HepG2 (cell line): ENCODE measurements around the gene CAMK2N2. TPM values are rescaled to one million over a fixed set of nuclear protein-coding genes. Genes with fewer than 3 reads are reported as not detected.

Experiments used
- ARID4A ChIP-seq: sonication (generic); formaldehyde crosslinking; IDR thresholded peaks from 2 replicates; pipeline ENCODE4 v1.5.0; 2020; ENCODE audit warnings: mild to moderate bottlenecking, missing genetic modification reagents, borderline replicate concordance
- FOXA1 ChIP-seq, 2 experiments: fragments of 450-650 bp in 1 of 2; sonication (generic) in 1 of 2; formaldehyde crosslinking in 1 of 2; IDR thresholded peaks; 2 replicates each; pipeline versions ENCODE4 v1.4.0 to v1.6.1; 2016 to 2020; ENCODE audit warnings: missing genetic modification reagents in 1 of 2
- HNRNPLL ChIP-seq: fragments of 200-400 bp; formaldehyde crosslinking; IDR thresholded peaks from 2 replicates; pipeline ENCODE4 v1.6.1; 2017; ENCODE audit warnings: mild to moderate bottlenecking, low read depth, low read length; ENCODE audit not compliant: poor library complexity, severe bottlenecking
- KDM5B ChIP-seq: sonication (generic); formaldehyde crosslinking; IDR thresholded peaks from 2 replicates; pipeline ENCODE4 v1.4.0; 2020; ENCODE audit warnings: missing genetic modification reagents, mild to moderate bottlenecking, borderline replicate concordance
- KLF6 ChIP-seq: IDR thresholded peaks from 2 replicates; pipeline ENCODE4 v1.8.0; 2016; ENCODE audit warnings: missing biosample characterization, missing genetic modification reagents
- NFATC3 ChIP-seq: sonication (generic); formaldehyde crosslinking; IDR thresholded peaks from 2 replicates; pipeline ENCODE4 v1.5.1; 2020; ENCODE audit warnings: mild to moderate bottlenecking, missing genetic modification reagents
- PRDM4 ChIP-seq: sonication (generic); formaldehyde crosslinking; IDR thresholded peaks from 2 replicates; pipeline ENCODE4 v1.9.0; 2021; ENCODE audit warnings: missing genetic modification reagents, borderline replicate concordance
- TCF12 ChIP-seq, 2 experiments: fragments of 450-650 bp in 1 of 2; sonication (generic) in 1 of 2; formaldehyde crosslinking in 1 of 2; IDR thresholded peaks; 2 replicates each; pipeline versions ENCODE4 v1.6.1 to v1.8.0; 2017 to 2022; ENCODE audit warnings: antibody characterized with exemption in 1 of 2, mild to moderate bottlenecking in 1 of 2, missing genetic modification reagents in 1 of 2, moderate library complexity in 1 of 2
- ZNF280B ChIP-seq: sonication (generic); formaldehyde crosslinking; IDR thresholded peaks from 2 replicates; pipeline ENCODE4 v1.5.0; 2020; ENCODE audit warnings: missing genetic modification reagents, mild to moderate bottlenecking, borderline replicate concordance
- ZNF382 ChIP-seq: sonication (generic); formaldehyde crosslinking; IDR thresholded peaks from 2 replicates; pipeline ENCODE4 v1.5.0; 2020; ENCODE audit warnings: missing genetic modification reagents, mild to moderate bottlenecking, borderline replicate concordance
- ZNF496 ChIP-seq: sonication (generic); formaldehyde crosslinking; IDR thresholded peaks from 2 replicates; pipeline ENCODE4 v1.8.1; 2023; ENCODE audit warnings: mild to moderate bottlenecking, moderate library complexity, missing genetic modification reagents; ENCODE audit not compliant: insufficient replicate concordance
- ZNF530 ChIP-seq: sonication (generic); formaldehyde crosslinking; IDR thresholded peaks from 2 replicates; pipeline ENCODE4 v1.5.0; 2020; ENCODE audit warnings: low read depth, mild to moderate bottlenecking, missing genetic modification reagents
- ZNF577 ChIP-seq: sonication (generic); formaldehyde crosslinking; IDR thresholded peaks from 2 replicates; pipeline ENCODE4 v1.4.0; 2020; ENCODE audit warnings: mild to moderate bottlenecking, low read depth, missing genetic modification reagents, borderline replicate concordance
- ZNF652 ChIP-seq: IDR thresholded peaks from 2 replicates; pipeline ENCODE4 v1.6.1; 2016; ENCODE audit warnings: low read depth, borderline replicate concordance
- ZNF7 ChIP-seq: IDR thresholded peaks from 2 replicates; pipeline ENCODE4 v1.6.1; 2016; ENCODE audit warnings: missing biosample characterization, missing genetic modification reagents
- ZSCAN12 ChIP-seq: sonication (generic); formaldehyde crosslinking; IDR thresholded peaks from 2 replicates; pipeline ENCODE4 v1.9.0; 2021; ENCODE audit warnings: mild to moderate bottlenecking, missing genetic modification reagents
- polyA plus RNA-seq, 8 experiments: library from polyadenylated mRNA; depleted of rRNA in 3 of 8; stranded (reverse) in 7 of 8; unstranded in 1 of 8; fragments of >200 nt; fragmentation: Illumina TruSeq in 4 of 8; extraction: Trizol in 4 of 8; gene quantifications; 2 replicates each; pipeline versions ENCODE4 v1.2.1 to v1.2.3, GENCODE V29; 2011 to 2016; ENCODE audit warnings: low read depth in 4 of 8, missing spikeins in 1 of 8, mixed read lengths in 1 of 8; ENCODE audit not compliant: insufficient read depth in 1 of 8
- total RNA-seq, 5 experiments: library from RNA; depleted of rRNA; stranded (reverse); fragments of >200 nt; fragmentation: Illumina TruSeq; extraction: Trizol; gene quantifications; 2 replicates each; pipeline ENCODE4 v1.2.3, GENCODE V29; 2016; ENCODE audit warnings: low read depth in 1 of 5
- TF ChIP-seq, protein P1 (sequence below): sonication (generic); formaldehyde crosslinking; IDR thresholded peaks from 2 replicates; pipeline ENCODE4 v1.8.0; 2022; ENCODE audit warnings: missing genetic modification reagents, low read depth, mild to moderate bottlenecking, borderline replicate concordance

Gene CAMK2N2
- total and polyA plus RNA-seq, 2 of the 13 experiments (the other 11 are each of a cell fraction or from before 2014, with no cell fraction given): 0.12 to 0.27 TPM

GRCh38 chr3:184248454-184249411 lies 12.6 kb downstream of the CAMK2N2 start, which contains the start of gene ALG3 (continued):
- 0 out of 2 replicates have a peak, but pooled peaks have one; percentile 19 for TF ChIP-seq ZNF7 (CRISPR knock-in tag)
- TF ChIP-seq ZNF280B: peak; percentile 65; the same call in 1 of the 2 replicates
- TF ChIP-seq FOXA1 (IDR thresholded peaks at IDR 0.05): no peak
- TF ChIP-seq FOXA1 (CRISPR knock-in tag; IDR thresholded peaks at IDR 0.05): peak; percentile 17; the same call in 1 of the 2 replicates
- no peak for TF ChIP-seq ZNF652
- peak; percentile 94; the same call in 1 of the 2 replicates for TF ChIP-seq KLF6
- TF ChIP-seq ZNF382 (CRISPR knock-in tag): no peak
- peak; percentile 85 for TF ChIP-seq ARID4A (CRISPR knock-in tag)
- no peak for TF ChIP-seq NFATC3 (CRISPR knock-in tag)
- peak; percentile 23 for TF ChIP-seq HNRNPLL
- TF ChIP-seq ZNF530 (CRISPR knock-in tag): no peak
- TF ChIP-seq, protein P1, sequence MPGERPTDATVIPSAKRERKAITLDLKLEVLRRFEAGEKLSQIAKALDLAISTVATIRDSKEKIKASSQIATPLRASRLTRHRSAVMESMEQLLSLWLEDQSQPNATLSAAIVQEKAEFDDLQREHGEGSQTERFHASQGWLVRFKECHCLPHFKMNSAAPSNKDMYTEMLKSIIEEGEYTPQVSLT (CRISPR knock-in tag): no peak
- no peak for TF ChIP-seq PRDM4 (CRISPR knock-in tag)
- TF ChIP-seq TCF12 (IDR thresholded peaks at IDR 0.05): no peak
- TF ChIP-seq TCF12 (CRISPR knock-in tag; IDR thresholded peaks at IDR 0.05): no peak
- TF ChIP-seq ZNF496 (CRISPR knock-in tag): no peak
- peak; percentile 87 for TF ChIP-seq KDM5B (CRISPR knock-in tag)
- no peak for TF ChIP-seq ZNF577 (CRISPR knock-in tag)
- no peak for TF ChIP-seq ZSCAN12
